SK-N-SH (cell line): ENCODE measurements around the gene RGS7. TPM values are rescaled to one million over a fixed set of nuclear protein-coding genes. Genes with fewer than 3 reads are reported as not detected.

Source experiments
- CTCF ChIA-PET: fragments of 300-600, 350-600 bp; formaldehyde crosslinking; extraction: SDS; loops from one replicate; lab custom pipeline; 2021; lab: Yijun Ruan, JAX
- POLR2A ChIA-PET: fragments of 350-600 bp; sonication (Branson Sonifier 250); formaldehyde crosslinking; extraction: SDS; loops from one replicate; lab custom pipeline; 2020; ENCODE audit warnings: antibody characterized with exemption, inconsistent platforms; lab: Yijun Ruan, JAX
- DNase-seq: peaks from one replicate; pipeline ENCODE4 v3.0.0; 2012
- H2AFZ ChIP-seq: fragments of 200-600 bp; sonication (generic); 2 replicates; pipeline ENCODE4 v1.8.1; 2016; ENCODE audit warnings: antibody characterized with exemption, mild to moderate bottlenecking, low read depth
- H3F3A ChIP-seq: fragments of 200-600 bp; sonication (generic); replicated peaks from 2 replicates; pipeline ENCODE3; 2016; ENCODE audit warnings: antibody characterized with exemption, mild to moderate bottlenecking; ENCODE audit not compliant: insufficient read depth
- H3K27ac ChIP-seq, 2 experiments: fragments of 200-500 bp in 1 of 2; fragments of 200-600 bp in 1 of 2; sonication (Bioruptor generic) in 1 of 2; sonication (generic), shearing (Covaris generic) in 1 of 2; 2 replicates each; pipeline versions ENCODE4 v1.5.1 to v1.6.1; 2014 to 2016; ENCODE audit warnings: low read depth in 2 of 2, inconsistent platforms in 1 of 2, low read length in 1 of 2, mild to moderate bottlenecking in 1 of 2, mixed read lengths in 1 of 2
- H3K27me3 ChIP-seq: fragments of 200-600 bp; sonication (generic), shearing (Covaris generic); 2 replicates; pipeline ENCODE4 v1.6.1; 2016; ENCODE audit warnings: mixed run types; ENCODE audit not compliant: insufficient read depth
- H3K36me3 ChIP-seq, 2 experiments: fragments of 200-500 bp in 1 of 2; fragments of 200-600 bp in 1 of 2; sonication (Bioruptor generic) in 1 of 2; sonication (generic) in 1 of 2; replicated peaks in 1 of 2; 2 replicates each; pipeline versions ENCODE3 to v1.5.1; 2014 to 2016; ENCODE audit warnings: low read length in 1 of 2, mild to moderate bottlenecking in 1 of 2; ENCODE audit not compliant: insufficient read depth in 2 of 2, control insufficient read depth in 1 of 2
- H3K4me1 ChIP-seq, 2 experiments: fragments of 200-500 bp in 1 of 2; fragments of 200-600 bp in 1 of 2; sonication (Bioruptor generic) in 1 of 2; sonication (generic), shearing (Covaris generic) in 1 of 2; 2 replicates each; pipeline versions ENCODE4 v1.5.1 to v1.6.1; 2014 to 2016; ENCODE audit warnings: low read depth in 1 of 2, low read length in 1 of 2, mixed run types in 1 of 2; ENCODE audit not compliant: insufficient read depth in 2 of 2, control insufficient read depth in 1 of 2
- H3K4me2 ChIP-seq: fragments of 200-600 bp; sonication (generic), shearing (Covaris generic); 2 replicates; pipeline ENCODE4 v1.6.1; 2017; ENCODE audit warnings: mixed run types
- H3K4me3 ChIP-seq, 2 experiments: fragments of 200-500 bp in 1 of 2; fragments of 200-600 bp in 1 of 2; sonication (Bioruptor generic) in 1 of 2; sonication (generic), shearing (Covaris generic) in 1 of 2; 2 replicates each; pipeline versions ENCODE4 v1.5.1 to v1.8.1; 2014 to 2016; ENCODE audit warnings: low read depth in 2 of 2, inconsistent platforms in 1 of 2, low read length in 1 of 2, mild to moderate bottlenecking in 1 of 2, mixed read lengths in 1 of 2, moderate library complexity in 1 of 2
- H3K79me2 ChIP-seq: fragments of 200-600 bp; sonication (generic); 2 replicates; pipeline ENCODE4 v1.8.1; 2017; ENCODE audit warnings: mild to moderate bottlenecking; ENCODE audit not compliant: insufficient read depth
- H3K9ac ChIP-seq: fragments of 200-600 bp; sonication (generic); 2 replicates; pipeline ENCODE4 v1.6.1; 2017; ENCODE audit warnings: mixed run types
- H3K9me2 ChIP-seq: fragments of 200-600 bp; sonication (generic); 2 replicates; pipeline ENCODE4 v1.6.1; 2017; ENCODE audit warnings: mixed run types
- H3K9me3 ChIP-seq: fragments of 200-600 bp; sonication (generic); 2 replicates; pipeline ENCODE4 v1.6.1; 2017; ENCODE audit warnings: mixed run types, mild to moderate bottlenecking, moderate library complexity
- H4K20me1 ChIP-seq: fragments of 200-600 bp; sonication (generic); 2 replicates; pipeline ENCODE4 v1.6.1; 2017; ENCODE audit warnings: mild to moderate bottlenecking, mixed run types; ENCODE audit not compliant: insufficient read depth
- CHD2 ChIP-seq: fragments of 150-350 bp; IDR thresholded peaks from 2 replicates; pipeline ENCODE4 v1.6.1; 2018; ENCODE audit warnings: low read length; ENCODE audit not compliant: partially characterized antibody
- EZH2phosphoT487 ChIP-seq: fragments of 200-600 bp; sonication (generic); IDR thresholded peaks from 2 replicates; pipeline ENCODE4 v1.6.1; 2017; ENCODE audit warnings: low read depth, mixed run types, mild to moderate bottlenecking, antibody characterized with exemption, moderate library complexity, borderline replicate concordance
- FOSL2 ChIP-seq: IDR thresholded peaks from 2 replicates; pipeline ENCODE4 v1.4.0; 2012; ENCODE audit warnings: low read depth, mild to moderate bottlenecking, moderate library complexity, borderline replicate concordance
- GATA2 ChIP-seq: sonication (generic); formaldehyde crosslinking; IDR thresholded peaks from 2 replicates; pipeline ENCODE4 v1.5.0; 2020; ENCODE audit warnings: mild to moderate bottlenecking, missing genetic modification reagents
- JUND ChIP-seq: IDR thresholded peaks from 2 replicates; pipeline ENCODE4 v1.4.0; 2012
- MXI1 ChIP-seq: IDR thresholded peaks from 2 replicates; pipeline ENCODE4 v1.6.1; 2012; ENCODE audit warnings: mild to moderate bottlenecking, low read depth, low read length, improper control_type of control experiment
- RFX5 ChIP-seq: IDR thresholded peaks from 2 replicates; pipeline ENCODE4 v1.6.1; 2012; ENCODE audit warnings: mild to moderate bottlenecking, improper control_type of control experiment, low read length
- RXRA ChIP-seq: IDR thresholded peaks from 2 replicates; pipeline ENCODE4 v1.4.0; 2012; ENCODE audit warnings: low read depth, mild to moderate bottlenecking, borderline replicate concordance
- SIN3A ChIP-seq: IDR thresholded peaks from 2 replicates; pipeline ENCODE4 v1.6.1; 2012; ENCODE audit warnings: low read depth, mild to moderate bottlenecking, low read length, moderate library complexity, borderline replicate concordance
- SMC3 ChIP-seq: IDR thresholded peaks from 2 replicates; pipeline ENCODE4 v1.6.1; 2012; ENCODE audit warnings: low read depth, low read length, improper control_type of control experiment
- TAF1 ChIP-seq: IDR thresholded peaks from 2 replicates; pipeline ENCODE4 v1.6.1; 2012; ENCODE audit warnings: low read depth, mild to moderate bottlenecking, low read length, moderate library complexity, borderline replicate concordance
- TCF12 ChIP-seq: IDR thresholded peaks from 2 replicates; pipeline ENCODE4 v1.4.0; 2012
- WGBS: methylation state at CpG from one replicate; pipeline ENCODE4 v1.1.6; 2017; ENCODE audit warnings: low lambda C conversion rate; 5-methylcytosine and 5-hydroxymethylcytosine counted together
- polyA plus RNA-seq, 3 experiments: library from polyadenylated mRNA; depleted of rRNA; stranded (reverse); fragments of >200 nt; gene quantifications; 2 replicates each; pipeline ENCODE4 v1.2.3, GENCODE V29; 2012
- TF ChIP-seq, protein P1 (sequence below): IDR thresholded peaks from 2 replicates; pipeline ENCODE4 v1.4.0; 2012; ENCODE audit warnings: low read depth
- TF ChIP-seq, protein P2 (sequence below): fragments of 200-600 bp; sonication (generic); IDR thresholded peaks from 2 replicates; pipeline ENCODE4 v1.6.1; 2017; ENCODE audit warnings: antibody characterized with exemption, mild to moderate bottlenecking, moderate library complexity
- TF ChIP-seq, protein P3 (sequence below): IDR thresholded peaks from 2 replicates; pipeline ENCODE4 v1.4.0; 2012; ENCODE audit warnings: low read depth, borderline replicate concordance
- TF ChIP-seq, protein P4 (sequence below): IDR thresholded peaks from 2 replicates; pipeline ENCODE4 v1.6.1; 2012; ENCODE audit warnings: mild to moderate bottlenecking, low read depth, low read length, moderate library complexity

The RGS7 gene
- polyA plus RNA-seq, 1 of the 3 experiments (the other 2 are of a cell fraction), result 0.36 TPM

DNA sequence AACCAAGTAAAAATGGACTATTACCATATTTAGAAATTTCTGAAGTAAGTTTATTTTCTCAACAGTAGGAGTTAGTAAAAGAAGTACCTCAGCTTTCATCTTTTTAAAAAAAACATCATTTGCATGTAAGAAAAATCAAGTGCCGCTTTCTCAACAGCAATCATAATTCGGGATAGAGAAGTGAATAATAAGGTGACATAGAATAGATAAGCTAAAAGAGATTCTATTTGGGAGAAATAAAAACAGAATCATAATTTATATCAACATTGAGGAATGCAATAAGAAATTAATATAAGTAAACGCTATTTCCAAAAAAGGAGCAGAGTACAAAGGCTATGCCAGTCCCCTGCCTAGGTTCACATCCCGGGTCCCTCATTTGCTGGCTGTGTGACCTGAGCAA lies 414.1 kb downstream of the RGS7 start:
- H3K4me2 ChIP-seq, result no peak overlapping the region
- WGBS, result 80% methylated on average over 4 of the region's 4 CpGs
- no peaks in the 10 kb centered on the region for H3K9me2 ChIP-seq
- ChIA-PET CTCF (interaction anchor here (0.7 kb wide), 1 partner anchor 102 kb away, joined by 3 read pairs; no protein-coding TSS in a partner anchor), POLR2A (no interaction called here)
- no peak for DNase-seq
- H3K27ac ChIP-seq, result no peak overlapping the region
- H3K9ac ChIP-seq, result no peak overlapping the region
- no peaks in the 10 kb centered on the region for H3K36me3 ChIP-seq
- no peaks in the 10 kb centered on the region for H3K79me2 ChIP-seq
- no peaks in the 10 kb centered on the region for H3K27me3 ChIP-seq
- no peaks in the 10 kb centered on the region for H3F3A ChIP-seq
- H3K9me3 ChIP-seq, result 0 out of 2 replicates have a peak, but pooled peaks cover 1% of the 10 kb centered on the region
- H2AFZ ChIP-seq, result no peak overlapping the region
- no peaks in the 10 kb centered on the region for H4K20me1 ChIP-seq
- no peak for TF ChIP-seq TCF12
- no peak for TF ChIP-seq SMC3
- no peak for TF ChIP-seq MXI1
- TF ChIP-seq JUND, result no peak
- no peak for TF ChIP-seq TAF1
- TF ChIP-seq, protein P1, sequence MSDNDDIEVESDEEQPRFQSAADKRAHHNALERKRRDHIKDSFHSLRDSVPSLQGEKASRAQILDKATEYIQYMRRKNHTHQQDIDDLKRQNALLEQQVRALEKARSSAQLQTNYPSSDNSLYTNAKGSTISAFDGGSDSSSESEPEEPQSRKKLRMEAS, result no peak
- TF ChIP-seq RFX5, result no peak
- no peak for TF ChIP-seq EZH2phosphoT487
- TF ChIP-seq, protein P2, sequence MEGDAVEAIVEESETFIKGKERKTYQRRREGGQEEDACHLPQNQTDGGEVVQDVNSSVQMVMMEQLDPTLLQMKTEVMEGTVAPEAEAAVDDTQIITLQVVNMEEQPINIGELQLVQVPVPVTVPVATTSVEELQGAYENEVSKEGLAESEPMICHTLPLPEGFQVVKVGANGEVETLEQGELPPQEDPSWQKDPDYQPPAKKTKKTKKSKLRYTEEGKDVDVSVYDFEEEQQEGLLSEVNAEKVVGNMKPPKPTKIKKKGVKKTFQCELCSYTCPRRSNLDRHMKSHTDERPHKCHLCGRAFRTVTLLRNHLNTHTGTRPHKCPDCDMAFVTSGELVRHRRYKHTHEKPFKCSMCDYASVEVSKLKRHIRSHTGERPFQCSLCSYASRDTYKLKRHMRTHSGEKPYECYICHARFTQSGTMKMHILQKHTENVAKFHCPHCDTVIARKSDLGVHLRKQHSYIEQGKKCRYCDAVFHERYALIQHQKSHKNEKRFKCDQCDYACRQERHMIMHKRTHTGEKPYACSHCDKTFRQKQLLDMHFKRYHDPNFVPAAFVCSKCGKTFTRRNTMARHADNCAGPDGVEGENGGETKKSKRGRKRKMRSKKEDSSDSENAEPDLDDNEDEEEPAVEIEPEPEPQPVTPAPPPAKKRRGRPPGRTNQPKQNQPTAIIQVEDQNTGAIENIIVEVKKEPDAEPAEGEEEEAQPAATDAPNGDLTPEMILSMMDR, result no peak
- no peak for TF ChIP-seq GATA2 (CRISPR knock-in tag)
- no peak for TF ChIP-seq CHD2
- no peak for TF ChIP-seq RXRA
- TF ChIP-seq, protein P3, sequence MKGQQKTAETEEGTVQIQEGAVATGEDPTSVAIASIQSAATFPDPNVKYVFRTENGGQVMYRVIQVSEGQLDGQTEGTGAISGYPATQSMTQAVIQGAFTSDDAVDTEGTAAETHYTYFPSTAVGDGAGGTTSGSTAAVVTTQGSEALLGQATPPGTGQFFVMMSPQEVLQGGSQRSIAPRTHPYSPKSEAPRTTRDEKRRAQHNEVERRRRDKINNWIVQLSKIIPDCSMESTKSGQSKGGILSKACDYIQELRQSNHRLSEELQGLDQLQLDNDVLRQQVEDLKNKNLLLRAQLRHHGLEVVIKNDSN, result no peak
- no peak for TF ChIP-seq SIN3A
- no peak for TF ChIP-seq FOSL2
- TF ChIP-seq, protein P4, sequence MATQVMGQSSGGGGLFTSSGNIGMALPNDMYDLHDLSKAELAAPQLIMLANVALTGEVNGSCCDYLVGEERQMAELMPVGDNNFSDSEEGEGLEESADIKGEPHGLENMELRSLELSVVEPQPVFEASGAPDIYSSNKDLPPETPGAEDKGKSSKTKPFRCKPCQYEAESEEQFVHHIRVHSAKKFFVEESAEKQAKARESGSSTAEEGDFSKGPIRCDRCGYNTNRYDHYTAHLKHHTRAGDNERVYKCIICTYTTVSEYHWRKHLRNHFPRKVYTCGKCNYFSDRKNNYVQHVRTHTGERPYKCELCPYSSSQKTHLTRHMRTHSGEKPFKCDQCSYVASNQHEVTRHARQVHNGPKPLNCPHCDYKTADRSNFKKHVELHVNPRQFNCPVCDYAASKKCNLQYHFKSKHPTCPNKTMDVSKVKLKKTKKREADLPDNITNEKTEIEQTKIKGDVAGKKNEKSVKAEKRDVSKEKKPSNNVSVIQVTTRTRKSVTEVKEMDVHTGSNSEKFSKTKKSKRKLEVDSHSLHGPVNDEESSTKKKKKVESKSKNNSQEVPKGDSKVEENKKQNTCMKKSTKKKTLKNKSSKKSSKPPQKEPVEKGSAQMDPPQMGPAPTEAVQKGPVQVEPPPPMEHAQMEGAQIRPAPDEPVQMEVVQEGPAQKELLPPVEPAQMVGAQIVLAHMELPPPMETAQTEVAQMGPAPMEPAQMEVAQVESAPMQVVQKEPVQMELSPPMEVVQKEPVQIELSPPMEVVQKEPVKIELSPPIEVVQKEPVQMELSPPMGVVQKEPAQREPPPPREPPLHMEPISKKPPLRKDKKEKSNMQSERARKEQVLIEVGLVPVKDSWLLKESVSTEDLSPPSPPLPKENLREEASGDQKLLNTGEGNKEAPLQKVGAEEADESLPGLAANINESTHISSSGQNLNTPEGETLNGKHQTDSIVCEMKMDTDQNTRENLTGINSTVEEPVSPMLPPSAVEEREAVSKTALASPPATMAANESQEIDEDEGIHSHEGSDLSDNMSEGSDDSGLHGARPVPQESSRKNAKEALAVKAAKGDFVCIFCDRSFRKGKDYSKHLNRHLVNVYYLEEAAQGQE, result no peak
- H3K4me3 ChIP-seq, result no peak overlapping the region
- H3K4me1 ChIP-seq, result no peaks in the 10 kb centered on the region; a peak in 1 of 4 replicates
